Neutrophil (primary cell): ENCODE data around the gene NRXN2.

ENCODE experiments used
- H3K27ac ChIP-seq: fragments of 200-600 bp; sonication (generic); 2 replicates; pipeline ENCODE4 v1.5.1; 2016; ENCODE audit warnings: mild to moderate bottlenecking, moderate library complexity
- H3K27me3 ChIP-seq: fragments of 200-600 bp; sonication (generic); 2 replicates; pipeline ENCODE4 v1.6.0; 2016; ENCODE audit warnings: mild to moderate bottlenecking
- H3K36me3 ChIP-seq: fragments of 200-600 bp; sonication (generic); 2 replicates; pipeline ENCODE4 v1.5.1; 2017
- H3K4me1 ChIP-seq, 2 experiments: fragments of 200-600 bp in 1 of 2; sonication (generic) in 1 of 2; 1 replicate in 1 of 2; 2 replicates in 1 of 2; pipeline versions ENCODE4 v1.5.1 to v1.6.1; 2013 to 2016; ENCODE audit warnings: low read depth in 1 of 2, low read length in 1 of 2, mild to moderate bottlenecking in 1 of 2, moderate library complexity in 1 of 2; ENCODE audit not compliant: control insufficient read depth in 1 of 2, insufficient read depth in 1 of 2
- H3K4me3 ChIP-seq, 2 experiments: fragments of 200-600 bp in 1 of 2; sonication (generic) in 1 of 2; 1 replicate in 1 of 2; 2 replicates in 1 of 2; pipeline ENCODE4 v1.5.1; 2013 to 2016; ENCODE audit warnings: low read depth in 1 of 2, low read length in 1 of 2, mild to moderate bottlenecking in 1 of 2, moderate library complexity in 1 of 2
- H3K9me3 ChIP-seq: fragments of 200-600 bp; sonication (generic); 2 replicates; pipeline ENCODE4 v1.5.1; 2016
- CTCF ChIP-seq: fragments of 200-600 bp; sonication (generic); IDR thresholded peaks from 2 replicates; pipeline ENCODE4 v1.5.1; 2016; ENCODE audit warnings: antibody characterized with exemption

Gene NRXN2

GRCh38 chr11:64611176-64611575 lies 111.8 kb downstream of the NRXN2 start:
- no peak overlapping the region for H3K4me3 ChIP-seq
- no peaks in the 10 kb centered on the region for H3K36me3 ChIP-seq
- TF ChIP-seq CTCF, result no peak
- no peak overlapping the region for H3K27ac ChIP-seq
- peaks cover 0 to 5% of the 10 kb centered on the region in 2 experiments for H3K4me1 ChIP-seq
- H3K27me3 ChIP-seq, result peaks cover 7% of the 10 kb centered on the region
- no peaks in the 10 kb centered on the region for H3K9me3 ChIP-seq

- TF ChIP-seq CTCF, result no peak
- H3K4me1 ChIP-seq, result peaks cover 0 to 5% of the 10 kb centered on the region in 2 experiments
- no peaks in the 10 kb centered on the region for H3K9me3 ChIP-seq
- no peak overlapping the region for H3K27ac ChIP-seq
- no peaks in the 10 kb centered on the region for H3K36me3 ChIP-seq
- H3K27me3 ChIP-seq, result peaks cover 8% of the 10 kb centered on the region
- H3K4me3 ChIP-seq, result no peak overlapping the region
Measured at GRCh38 chr11:64610596-64610995, 112.4 kb downstream of the NRXN2 start.

- Histone ChIP-seq H3K9me3 (no peaks in the 10 kb centered on the region), H3K27ac (no peak overlapping the region), H3K4me1 (peaks cover 0 to 5% of the 10 kb centered on the region in 2 experiments), H3K36me3 (no peaks in the 10 kb centered on the region), H3K4me3 (no peak overlapping the region), H3K27me3 (peaks cover 16% of the 10 kb centered on the region)
- no peak for TF ChIP-seq CTCF
Measured at GRCh38 chr11:64609436-64610047, 113.5 kb downstream of the NRXN2 start.

GRCh38 chr11:64608636-64609035 lies 114.4 kb downstream of the NRXN2 start:
- Histone ChIP-seq H3K4me1 (peaks cover 0 to 5% of the 10 kb centered on the region in 2 experiments), H3K36me3 (no peaks in the 10 kb centered on the region), H3K27me3 (peaks cover 19% of the 10 kb centered on the region), H3K27ac (no peak overlapping the region), H3K9me3 (no peaks in the 10 kb centered on the region), H3K4me3 (no peak overlapping the region)
- TF ChIP-seq CTCF, result no peak

GRCh38 chr11:64608046-64608445 lies 115.0 kb downstream of the NRXN2 start:
- Histone ChIP-seq H3K36me3 (no peaks in the 10 kb centered on the region), H3K4me3 (no peak overlapping the region), H3K27me3 (peaks cover 19% of the 10 kb centered on the region), H3K4me1 (peaks cover 0 to 5% of the 10 kb centered on the region in 2 experiments), H3K27ac (no peak overlapping the region), H3K9me3 (no peaks in the 10 kb centered on the region)
- TF ChIP-seq CTCF, result no peak
